ENCODE results near the gene SPAG17.

The SPAG17 gene

DNA sequence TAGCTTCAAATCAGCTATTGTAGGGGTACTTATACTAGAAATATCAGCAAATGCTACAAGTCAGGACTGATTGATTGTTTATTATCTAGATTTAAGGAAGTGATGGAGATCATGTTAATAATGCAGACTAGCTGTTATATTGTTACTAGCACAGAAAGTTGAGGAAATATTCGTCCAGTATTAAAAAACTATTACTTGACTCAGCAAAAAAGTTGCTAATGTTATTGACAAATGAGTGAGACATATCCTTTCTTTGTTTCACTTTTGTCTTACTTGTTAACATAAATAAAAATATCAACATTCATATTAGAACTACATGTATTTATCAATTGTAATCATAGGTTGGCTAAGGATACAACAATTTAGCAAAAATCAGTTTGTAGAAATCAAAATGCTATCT is 141.4 kb downstream of the SPAG17 start:
- no peaks in the 10 kb centered on the region for H3K4me1 ChIP-seq (ENCODE audit: insufficient read depth, low read length)
- no peaks in the 10 kb centered on the region for H3K36me3 ChIP-seq (ENCODE audit: insufficient read depth, low read length)

GRCh38 chr1:118042501-118042900 is 142.5 kb downstream of the SPAG17 start:
- no peak overlapping the region for H3K9ac ChIP-seq (ENCODE audit: low read depth, low read length)
- H3K9me3 ChIP-seq (ENCODE audit: control insufficient read depth, insufficient read depth, low read length), result no peaks in the 10 kb centered on the region
- no peaks in the 10 kb centered on the region for H3K4me1 ChIP-seq (ENCODE audit: insufficient read depth, low read length)
- no peaks in the 10 kb centered on the region for H3K36me3 ChIP-seq (ENCODE audit: insufficient read depth, low read length)

More for the DNA sequence above, 141.4 kb downstream of the SPAG17 start:
- H3K9ac ChIP-seq (ENCODE audit: low read depth, low read length), result no peak overlapping the region
- no peaks in the 10 kb centered on the region for H3K9me3 ChIP-seq (ENCODE audit: control insufficient read depth, insufficient read depth, low read length)

- Histone ChIP-seq H3K4me1 (ENCODE audit: insufficient read depth, low read length) (no peaks in the 10 kb centered on the region), H3K9ac (ENCODE audit: low read depth, low read length) (no peak overlapping the region), H3K36me3 (ENCODE audit: insufficient read depth, low read length) (no peaks in the 10 kb centered on the region), H3K9me3 (ENCODE audit: control insufficient read depth, insufficient read depth, low read length) (no peaks in the 10 kb centered on the region)
These were observed 145.9 kb downstream of the SPAG17 start for GRCh38 chr1:118039170-118039569.

DNA sequence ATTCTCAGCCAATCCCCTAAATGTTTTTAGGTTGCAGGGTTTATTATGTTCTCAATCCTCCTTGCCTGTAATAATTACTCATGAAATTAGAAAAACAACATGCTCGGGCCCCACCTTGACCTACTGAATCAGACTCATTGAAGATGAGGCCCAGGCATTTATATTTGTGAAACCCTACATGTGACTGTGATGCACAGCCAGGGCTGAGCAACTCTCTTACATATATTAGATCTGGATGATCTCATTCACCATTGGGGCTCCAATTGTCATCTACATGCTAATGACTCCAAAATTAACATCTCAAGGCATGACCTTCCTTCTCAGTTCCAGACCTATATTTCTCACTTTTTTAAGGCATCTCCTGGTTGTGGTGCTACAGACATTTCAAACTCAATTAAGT is 152.1 kb downstream of the SPAG17 start:
- H3K36me3 ChIP-seq (ENCODE audit: insufficient read depth, low read length), result no peaks in the 10 kb centered on the region
- H3K9ac ChIP-seq (ENCODE audit: low read depth, low read length), result no peak overlapping the region
- no peaks in the 10 kb centered on the region; the same call in 1 of the 2 replicates for H3K9me3 ChIP-seq (ENCODE audit: control insufficient read depth, insufficient read depth, low read length)
- peaks cover 6% of the 10 kb centered on the region; the same call in 1 of the 2 replicates for H3K4me1 ChIP-seq (ENCODE audit: insufficient read depth, low read length)

GRCh38 chr1:118028267-118028666 is 156.8 kb downstream of the SPAG17 start:
- no peak overlapping the region for H3K9ac ChIP-seq (ENCODE audit: low read depth, low read length)
- H3K4me1 ChIP-seq (ENCODE audit: insufficient read depth, low read length), result peaks cover 4% of the 10 kb centered on the region; the same call in 1 of the 2 replicates
- H3K36me3 ChIP-seq (ENCODE audit: insufficient read depth, low read length), result no peaks in the 10 kb centered on the region
- no peaks in the 10 kb centered on the region; the same call in 1 of the 2 replicates for H3K9me3 ChIP-seq (ENCODE audit: control insufficient read depth, insufficient read depth, low read length)

DNA sequence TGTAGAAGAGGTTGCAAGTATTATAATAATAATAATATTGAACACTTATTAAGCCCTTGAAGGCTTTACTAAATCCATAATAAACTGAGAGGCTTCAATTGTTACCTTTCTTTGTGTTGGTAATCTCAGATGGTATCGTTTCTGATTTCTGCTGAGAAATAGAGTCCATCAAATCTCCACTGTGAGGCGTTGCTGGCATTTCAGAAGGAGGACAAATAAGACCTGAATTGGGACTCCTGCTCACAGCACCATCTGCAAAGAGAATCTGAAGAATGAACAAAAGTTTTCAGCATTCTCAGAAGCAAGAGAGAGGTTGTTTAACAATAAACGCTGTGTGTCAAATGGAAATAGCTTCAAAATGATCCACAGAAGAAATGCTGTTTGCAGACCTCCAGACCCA is 161.8 kb downstream of the SPAG17 start:
- no peaks in the 10 kb centered on the region for H3K4me1 ChIP-seq (ENCODE audit: insufficient read depth, low read length)
- no peaks in the 10 kb centered on the region for H3K9me3 ChIP-seq (ENCODE audit: control insufficient read depth, insufficient read depth, low read length)
- H3K36me3 ChIP-seq (ENCODE audit: insufficient read depth, low read length), result no peaks in the 10 kb centered on the region
- H3K9ac ChIP-seq (ENCODE audit: low read depth, low read length), result no peak overlapping the region

DNA sequence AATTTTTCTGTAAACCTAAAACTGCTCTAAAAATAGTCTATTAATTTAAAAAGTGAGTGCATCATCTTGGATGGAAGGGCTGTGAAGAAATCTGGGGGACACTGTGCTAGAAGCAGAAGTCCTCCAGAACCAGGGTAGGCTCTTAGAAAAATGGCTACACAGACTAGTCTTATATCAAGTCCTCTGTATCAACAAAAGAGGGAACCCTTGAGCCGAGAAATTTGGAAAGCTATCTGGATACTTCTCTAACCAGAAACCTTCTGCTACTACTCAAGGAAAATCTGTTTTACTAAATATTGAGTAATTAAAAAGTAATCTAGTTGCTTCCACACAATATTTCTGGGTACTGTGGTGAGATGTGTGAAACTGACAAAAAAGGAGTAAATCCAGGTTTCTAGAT is 163.4 kb downstream of the SPAG17 start:
- H3K9ac ChIP-seq (ENCODE audit: low read depth, low read length), result no peak overlapping the region
- H3K4me1 ChIP-seq (ENCODE audit: insufficient read depth, low read length), result no peaks in the 10 kb centered on the region
- H3K9me3 ChIP-seq (ENCODE audit: control insufficient read depth, insufficient read depth, low read length), result no peaks in the 10 kb centered on the region
- H3K36me3 ChIP-seq (ENCODE audit: insufficient read depth, low read length), result no peaks in the 10 kb centered on the region

DNA sequence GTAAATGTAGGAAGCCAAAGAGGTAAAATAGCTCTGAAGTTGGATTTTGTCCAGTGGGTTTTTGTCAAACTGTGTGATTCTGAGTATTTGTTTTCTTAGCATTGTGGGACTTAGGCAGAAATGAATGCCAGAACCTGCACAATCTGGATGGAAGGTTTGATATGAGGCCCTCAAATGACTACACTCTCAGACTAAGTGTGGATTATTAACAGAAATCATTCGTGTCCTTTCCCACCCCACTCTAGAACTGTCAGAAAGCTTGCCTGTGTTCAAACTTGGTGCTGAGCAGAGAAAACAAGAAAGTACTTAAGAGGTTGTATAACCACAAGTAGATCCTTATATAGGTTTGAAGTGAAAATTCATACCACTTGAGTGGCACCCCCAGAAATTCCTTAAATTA is 167.0 kb downstream of the SPAG17 start:
- Histone ChIP-seq H3K4me1 (ENCODE audit: insufficient read depth, low read length) (no peaks in the 10 kb centered on the region), H3K9ac (ENCODE audit: low read depth, low read length) (no peak overlapping the region), H3K36me3 (ENCODE audit: insufficient read depth, low read length) (no peaks in the 10 kb centered on the region), H3K9me3 (ENCODE audit: control insufficient read depth, insufficient read depth, low read length) (no peaks in the 10 kb centered on the region)

DNA sequence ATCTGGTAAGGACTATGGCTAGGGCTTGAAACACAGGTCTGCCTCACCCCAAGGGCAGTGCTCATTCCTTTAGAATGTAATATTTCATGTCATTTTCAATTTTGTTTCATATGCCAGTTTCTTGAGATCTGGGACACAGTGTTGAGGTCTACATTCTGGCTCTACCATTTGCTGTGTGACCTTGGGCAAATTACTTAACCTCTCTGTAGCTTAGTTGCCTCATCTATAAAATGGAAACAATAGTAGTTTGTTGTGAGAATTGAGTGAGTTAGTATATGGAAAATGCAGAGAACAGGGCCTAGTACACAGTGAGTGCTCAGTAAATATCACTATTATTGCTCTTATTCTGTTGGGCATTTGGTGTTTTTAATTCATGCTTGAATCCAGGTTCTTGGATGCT is 171.1 kb downstream of the SPAG17 start:
- H3K36me3 ChIP-seq (ENCODE audit: insufficient read depth, low read length), result no peaks in the 10 kb centered on the region
- H3K9me3 ChIP-seq (ENCODE audit: control insufficient read depth, insufficient read depth, low read length), result no peaks in the 10 kb centered on the region
- H3K9ac ChIP-seq (ENCODE audit: low read depth, low read length), result no peak overlapping the region
- H3K4me1 ChIP-seq (ENCODE audit: insufficient read depth, low read length), result no peaks in the 10 kb centered on the region

- Histone ChIP-seq H3K9ac (ENCODE audit: low read depth, low read length) (no peak overlapping the region), H3K36me3 (ENCODE audit: insufficient read depth, low read length) (no peaks in the 10 kb centered on the region), H3K4me1 (ENCODE audit: insufficient read depth, low read length) (no peaks in the 10 kb centered on the region), H3K9me3 (ENCODE audit: control insufficient read depth, insufficient read depth, low read length) (no peaks in the 10 kb centered on the region)
These were observed 171.7 kb downstream of the SPAG17 start for GRCh38 chr1:118013336-118013735.

DNA sequence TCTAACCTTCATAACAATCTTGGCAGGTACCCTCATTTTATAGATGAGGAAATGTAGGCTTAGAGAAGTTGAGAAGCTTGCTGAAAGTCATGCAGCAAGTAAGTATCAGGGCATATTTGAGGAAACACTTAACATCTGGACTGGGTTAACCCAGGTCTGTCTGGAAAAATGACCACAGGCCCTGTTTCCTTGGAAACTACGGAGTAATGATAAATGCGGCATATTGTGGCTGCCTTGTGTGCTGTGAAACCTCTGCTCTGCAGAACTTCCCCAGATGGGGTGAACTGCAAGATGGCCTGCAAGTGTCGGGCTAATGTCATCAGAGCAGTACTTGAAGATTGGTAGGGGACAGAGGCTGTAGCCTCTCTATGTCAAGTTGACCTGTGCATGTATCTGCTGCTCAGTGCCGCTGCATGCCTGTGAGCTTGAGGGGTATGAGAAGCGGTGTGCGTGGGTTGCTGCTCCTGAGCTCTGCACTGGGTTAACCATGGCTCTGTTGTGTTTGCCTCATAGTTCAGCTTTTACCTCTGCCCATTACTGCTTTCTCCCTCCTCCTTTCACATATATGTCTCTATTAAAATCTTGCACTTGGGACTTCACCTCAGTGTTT is 172.4 kb downstream of the SPAG17 start:
- Histone ChIP-seq H3K9ac (ENCODE audit: low read depth, low read length) (no peak overlapping the region), H3K36me3 (ENCODE audit: insufficient read depth, low read length) (no peaks in the 10 kb centered on the region), H3K4me1 (ENCODE audit: insufficient read depth, low read length) (no peaks in the 10 kb centered on the region), H3K9me3 (ENCODE audit: control insufficient read depth, insufficient read depth, low read length) (no peaks in the 10 kb centered on the region)

DNA sequence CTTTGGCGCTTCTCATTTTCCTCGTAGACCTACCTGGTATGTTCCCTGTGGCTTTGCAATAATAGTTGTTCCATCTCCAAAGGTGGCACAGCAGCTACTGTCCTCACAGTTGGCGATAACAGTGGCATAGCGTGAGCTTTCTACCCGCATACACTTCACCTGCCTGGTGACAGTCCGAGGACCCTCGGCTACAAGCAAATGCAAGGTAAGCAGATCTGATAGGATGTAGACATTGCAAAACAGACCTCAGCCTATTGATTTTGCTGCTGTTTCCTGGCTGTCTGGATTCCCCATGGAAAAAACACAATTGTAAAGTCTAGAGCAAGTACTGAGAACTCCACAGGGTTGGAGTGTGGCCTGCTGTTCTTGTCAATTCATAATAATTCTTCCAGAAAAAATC is 177.0 kb downstream of the SPAG17 start:
- Histone ChIP-seq H3K9ac (ENCODE audit: low read depth, low read length) (no peak overlapping the region), H3K4me1 (ENCODE audit: insufficient read depth, low read length) (no peaks in the 10 kb centered on the region), H3K36me3 (ENCODE audit: insufficient read depth, low read length) (no peaks in the 10 kb centered on the region), H3K9me3 (ENCODE audit: control insufficient read depth, insufficient read depth, low read length) (no peaks in the 10 kb centered on the region; the same call in 1 of the 2 replicates)

- Histone ChIP-seq H3K9me3 (ENCODE audit: control insufficient read depth, insufficient read depth, low read length) (no peaks in the 10 kb centered on the region; the same call in 1 of the 2 replicates), H3K4me1 (ENCODE audit: insufficient read depth, low read length) (no peaks in the 10 kb centered on the region), H3K9ac (ENCODE audit: low read depth, low read length) (no peak overlapping the region; the same call in 1 of the 2 replicates), H3K36me3 (ENCODE audit: insufficient read depth, low read length) (no peaks in the 10 kb centered on the region)
These were observed 177.6 kb downstream of the SPAG17 start for GRCh38 chr1:118007391-118007790.

- H3K4me1 ChIP-seq (ENCODE audit: insufficient read depth, low read length), result no peaks in the 10 kb centered on the region
- H3K9me3 ChIP-seq (ENCODE audit: control insufficient read depth, insufficient read depth, low read length), result no peaks in the 10 kb centered on the region; the same call in 1 of the 2 replicates
- H3K36me3 ChIP-seq (ENCODE audit: insufficient read depth, low read length), result no peaks in the 10 kb centered on the region
- H3K9ac ChIP-seq (ENCODE audit: low read depth, low read length), result no peak overlapping the region
These were observed 180.7 kb downstream of the SPAG17 start for GRCh38 chr1:118004312-118004711.

DNA sequence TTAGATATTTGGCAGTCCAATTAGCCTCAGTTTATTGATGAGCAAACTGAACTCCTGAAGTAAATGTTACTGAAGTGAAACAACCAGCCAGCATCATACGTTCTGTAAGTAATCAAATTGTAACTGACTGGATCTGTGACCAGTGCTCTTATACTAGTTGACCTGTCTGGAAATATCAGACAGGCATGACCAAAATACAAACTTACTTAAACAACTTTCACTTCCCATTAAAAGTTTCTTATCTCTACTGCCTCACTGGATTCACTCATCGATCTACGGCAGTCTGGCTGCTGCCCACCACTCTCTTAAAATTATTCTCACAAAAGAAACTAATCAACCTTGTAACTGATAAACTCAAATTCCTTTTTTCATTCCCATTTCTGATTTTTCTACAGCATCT is 199.1 kb downstream of the SPAG17 start:
- Histone ChIP-seq H3K9me3 (ENCODE audit: control insufficient read depth, insufficient read depth, low read length) (no peaks in the 10 kb centered on the region), H3K4me1 (ENCODE audit: insufficient read depth, low read length) (no peaks in the 10 kb centered on the region), H3K36me3 (ENCODE audit: insufficient read depth, low read length) (no peaks in the 10 kb centered on the region), H3K9ac (ENCODE audit: low read depth, low read length) (no peak overlapping the region)

All from ES-I3 (cell line).